Retinal pigment epithelial cell (primary cell): ENCODE data around the gene MMP11.

Experiments
- DNase-seq: peaks from one replicate; pipeline ENCODE4 v3.0.0-alpha.2; 2010; ENCODE audit warnings: low read depth
- H3K4me3 ChIP-seq: 2 replicates; pipeline ENCODE4 v1.5.1; 2011; ENCODE audit warnings: mild to moderate bottlenecking, low read length, control low read depth, moderate library complexity
- CTCF ChIP-seq: conservative IDR thresholded peaks from 2 replicates; pipeline ENCODE4 v1.5.1; 2011; ENCODE audit warnings: low read depth, low read length, control low read depth, inconsistent platforms

Gene MMP11

GRCh38 chr22:23824476-23825245 lies 52.0 kb downstream of the MMP11 start:
- no peak for DNase-seq
- H3K4me3 ChIP-seq: no peak overlapping the region
- no peak for TF ChIP-seq CTCF

- H3K4me3 ChIP-seq: no peak overlapping the region
- DNase-seq: no peak
- no peak for TF ChIP-seq CTCF
Measured at GRCh38 chr22:23825246-23825905, 52.7 kb downstream of the MMP11 start.

GRCh38 chr22:23826510-23827350 lies 54.1 kb downstream of the MMP11 start:
- TF ChIP-seq CTCF: no peak
- no peak overlapping the region for H3K4me3 ChIP-seq
- DNase-seq: no peak

- no peak for TF ChIP-seq CTCF
- no peak for DNase-seq
- H3K4me3 ChIP-seq: no peak overlapping the region
Measured at GRCh38 chr22:23827351-23827995, 54.8 kb downstream of the MMP11 start.

GRCh38 chr22:23828800-23829680 lies 56.4 kb downstream of the MMP11 start:
- no peak for TF ChIP-seq CTCF
- no peak for DNase-seq
- no peak overlapping the region for H3K4me3 ChIP-seq

- no peak for TF ChIP-seq CTCF
- no peak for DNase-seq
- H3K4me3 ChIP-seq: no peak overlapping the region
Measured at GRCh38 chr22:23829845-23830372, 57.3 kb downstream of the MMP11 start.
